Hematopoietic multipotent progenitor cell treated with erythropoietin and hydrocortisone succinate and interleukin-3 and kit ligand, for 6 days (in vitro differentiated cells): ENCODE results near the gene NKX3-2.
A peak's percentile ranks its signal among the peaks of the same experiment; 100 is the strongest.

Experiments used
- DNase-seq: peaks from one replicate; pipeline ENCODE4 v3.0.0-alpha.2; 2015

NKX3-2 gene

GRCh38 chr4:13544606-13545393 lies 492 bp upstream of the NKX3-2 start:
- peak; percentile 77 for DNase-seq

GRCh38 chr4:13543032-13543838 lies 1.1 kb downstream of the NKX3-2 start:
- no peak for DNase-seq

DNA sequence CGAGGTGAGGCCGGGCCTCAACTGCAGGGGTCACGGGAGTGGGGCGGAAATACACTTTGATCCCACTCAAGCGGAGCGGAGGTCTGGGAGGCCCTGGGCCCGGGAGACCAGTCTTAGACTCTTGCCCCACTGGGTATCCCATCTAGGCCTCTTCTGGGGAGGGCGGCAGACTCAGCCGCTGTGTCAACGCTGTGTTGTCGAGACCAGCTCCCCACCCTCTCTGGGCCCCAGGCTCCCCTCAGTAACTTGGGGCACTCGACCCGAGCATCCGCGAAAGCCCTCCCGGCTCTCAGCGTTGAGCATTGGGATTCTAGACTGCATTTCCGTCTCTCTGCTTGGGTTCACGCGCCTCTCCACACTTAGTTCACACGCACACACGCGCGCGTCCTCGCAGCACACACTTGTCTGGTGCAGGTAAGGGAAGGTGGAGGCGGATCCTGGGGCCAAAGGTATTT lies 1.7 kb downstream of the NKX3-2 start:
- no peak for DNase-seq

DNA sequence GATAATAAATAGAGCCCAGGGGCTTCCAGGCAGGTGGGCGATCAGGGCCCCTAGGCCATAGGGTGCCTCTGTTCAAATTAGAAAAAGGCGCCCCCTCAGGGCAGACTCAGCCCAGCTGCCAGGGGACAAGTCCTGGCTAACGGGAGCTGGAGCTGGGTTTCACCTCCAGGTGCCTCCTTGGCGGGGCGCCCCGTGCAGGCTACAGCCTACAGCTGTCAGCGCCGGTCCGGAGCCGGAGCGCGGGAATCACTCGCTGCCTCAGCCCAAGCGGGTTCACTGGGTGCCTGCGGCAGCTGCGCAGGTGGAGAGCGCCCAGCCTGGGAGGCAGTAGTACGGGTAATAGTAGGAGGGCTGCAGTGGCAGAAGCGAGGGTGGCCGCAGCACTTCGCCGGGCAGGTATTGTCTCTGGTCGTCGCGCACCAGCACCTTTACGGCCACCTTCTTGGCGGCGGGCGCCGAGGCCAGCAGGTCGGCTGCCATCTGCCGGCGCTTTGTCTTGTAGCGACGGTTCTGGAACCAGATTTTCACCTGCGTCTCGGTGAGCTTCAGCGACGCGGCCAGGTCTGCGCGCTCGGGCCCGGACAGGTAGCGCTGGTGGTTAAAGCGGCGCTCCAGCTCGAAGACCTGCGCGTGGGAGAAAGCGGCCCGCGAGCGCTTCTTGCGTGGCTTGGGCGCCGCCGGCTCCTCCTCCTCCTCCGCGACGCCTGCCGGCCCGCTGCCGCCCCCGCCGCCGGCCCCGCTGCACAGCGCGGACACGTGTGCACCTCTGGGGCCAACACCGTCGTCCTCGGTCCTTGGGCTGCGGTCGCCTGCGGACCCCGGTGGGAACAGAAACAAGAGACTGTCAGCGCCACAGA lies 2.4 kb downstream of the NKX3-2 start:
- DNase-seq, result peak; percentile 48

- DNase-seq, result no peak
Measured at GRCh38 chr4:13541176-13541604, 3.1 kb downstream of the NKX3-2 start.

DNA sequence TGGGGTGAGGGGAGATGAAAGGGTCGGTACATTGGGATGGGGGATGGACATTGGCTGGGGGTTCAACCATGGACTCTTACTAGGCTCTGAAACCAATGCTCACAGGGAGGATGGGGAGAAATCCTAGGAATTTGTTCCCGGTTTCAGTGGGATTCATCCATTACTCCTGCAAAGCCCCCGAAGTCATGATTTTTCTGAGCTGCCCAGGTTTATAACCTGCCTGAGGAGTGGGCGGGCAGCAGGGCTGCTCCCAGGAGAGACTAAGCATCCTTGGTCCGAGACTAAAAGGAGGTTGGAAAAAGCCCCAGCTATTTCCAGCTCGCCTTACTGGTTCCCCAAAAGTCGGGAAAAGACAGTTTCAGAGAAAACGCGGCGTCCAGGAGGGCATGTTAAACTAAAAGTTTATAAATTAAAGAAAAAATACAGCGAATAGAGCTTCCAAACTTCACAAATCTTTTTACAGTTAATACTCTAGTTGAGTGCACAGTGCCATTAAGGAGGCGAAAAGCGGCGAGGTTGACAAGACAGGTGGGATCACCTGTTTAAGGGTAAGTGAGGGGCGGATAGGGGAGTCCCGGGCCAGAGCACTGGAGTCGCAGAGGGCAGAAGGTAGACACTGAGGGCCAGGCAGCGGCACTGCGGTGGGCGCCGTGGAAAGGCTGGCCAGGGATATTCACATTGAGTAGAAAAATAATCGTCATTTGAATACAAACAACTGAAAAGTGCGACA lies 3.7 kb downstream of the NKX3-2 start:
- no peak for DNase-seq

DNA sequence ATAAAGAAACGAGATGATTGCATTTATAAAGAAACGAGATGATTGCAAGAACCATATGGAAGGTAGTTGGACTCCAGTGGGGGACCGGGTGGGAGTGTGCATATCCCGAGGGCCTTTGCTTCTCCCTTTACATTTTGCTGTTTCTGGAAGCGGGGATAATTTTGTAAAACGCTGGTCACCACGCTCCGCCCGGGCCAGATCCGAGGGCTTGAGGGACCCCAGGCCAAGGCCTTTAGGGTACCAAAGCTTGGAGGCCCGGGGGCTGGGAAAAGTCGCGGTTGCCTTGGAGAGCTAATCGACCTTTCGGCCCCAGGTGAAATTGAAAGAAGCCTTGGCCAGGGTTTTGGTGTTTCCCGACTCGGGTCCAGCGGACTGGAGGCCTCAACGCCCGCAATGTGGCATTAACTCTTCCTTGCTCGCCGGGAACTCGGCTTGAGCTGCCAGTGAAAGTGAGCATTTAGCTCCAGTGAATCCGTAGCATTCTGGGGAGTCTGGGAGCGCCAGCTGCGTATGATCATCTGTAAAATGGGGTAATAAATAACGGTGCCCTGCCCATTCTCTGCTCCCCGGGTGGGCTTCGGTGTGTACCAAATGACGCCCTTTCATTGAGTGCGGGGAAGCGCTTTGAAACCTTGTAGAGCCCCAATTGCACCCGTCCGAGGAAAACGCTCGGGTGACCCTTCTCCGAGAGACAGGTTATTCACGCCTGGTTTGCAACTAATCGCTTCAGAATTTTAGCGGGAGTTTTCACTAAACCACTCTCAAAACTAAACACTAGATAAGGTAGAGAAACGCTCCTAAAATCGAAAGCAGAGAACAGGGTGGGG lies 4.5 kb downstream of the NKX3-2 start:
- DNase-seq, result no peak

DNA sequence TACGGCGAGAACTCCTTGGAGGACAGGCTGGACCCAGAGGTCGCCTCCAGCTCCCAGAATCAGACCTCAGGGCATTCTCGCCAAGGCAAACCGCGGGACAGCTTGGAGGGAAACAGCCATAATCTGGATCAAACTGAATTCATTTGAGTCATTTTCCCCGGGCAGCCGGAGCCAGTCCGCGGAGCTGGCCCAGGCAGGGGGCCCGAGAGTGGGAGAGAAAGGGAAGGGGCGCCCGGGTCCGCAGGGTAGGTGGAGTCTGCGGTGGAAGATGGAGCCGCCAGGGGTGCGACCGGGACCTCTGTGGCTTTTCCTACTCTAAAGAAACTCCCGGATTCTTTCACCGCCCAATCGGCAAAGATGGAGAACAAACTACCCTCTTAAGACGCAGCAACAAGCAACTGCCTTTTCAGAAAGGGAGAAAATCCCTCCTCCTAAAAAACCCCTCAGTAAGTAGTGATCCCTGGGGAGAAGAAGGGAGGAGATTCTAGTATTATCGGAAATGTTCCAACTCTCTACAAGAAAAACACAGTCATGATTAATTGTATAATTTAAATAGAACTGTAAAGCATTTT lies 5.2 kb downstream of the NKX3-2 start:
- DNase-seq, result no peak

DNA sequence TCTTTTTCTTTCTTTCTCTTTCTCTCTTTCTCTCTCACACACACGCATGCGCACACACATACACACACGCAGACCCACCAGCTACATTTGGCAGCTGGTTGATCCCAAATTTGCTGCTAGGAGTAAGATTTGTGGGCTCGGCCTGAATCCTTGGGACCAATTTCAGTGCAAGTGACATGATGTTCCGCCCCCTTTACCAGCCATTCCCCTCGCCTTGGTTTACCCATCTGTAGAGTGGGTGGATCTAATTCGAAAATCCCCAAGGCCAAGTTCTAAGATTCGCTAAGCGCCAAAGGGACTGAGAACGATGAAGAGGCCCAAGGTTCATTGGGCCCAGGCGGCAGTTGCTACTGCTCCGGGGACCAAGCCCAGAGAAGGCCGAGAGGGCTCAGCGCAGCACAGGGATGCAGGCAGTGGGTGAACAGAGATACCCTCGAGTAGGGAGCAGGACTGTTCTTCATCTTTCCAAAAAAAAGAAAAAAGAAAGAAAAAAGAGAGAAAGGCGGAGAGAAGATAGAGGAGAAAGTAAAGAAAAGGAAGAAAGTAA lies 5.8 kb downstream of the NKX3-2 start:
- no peak for DNase-seq

DNA sequence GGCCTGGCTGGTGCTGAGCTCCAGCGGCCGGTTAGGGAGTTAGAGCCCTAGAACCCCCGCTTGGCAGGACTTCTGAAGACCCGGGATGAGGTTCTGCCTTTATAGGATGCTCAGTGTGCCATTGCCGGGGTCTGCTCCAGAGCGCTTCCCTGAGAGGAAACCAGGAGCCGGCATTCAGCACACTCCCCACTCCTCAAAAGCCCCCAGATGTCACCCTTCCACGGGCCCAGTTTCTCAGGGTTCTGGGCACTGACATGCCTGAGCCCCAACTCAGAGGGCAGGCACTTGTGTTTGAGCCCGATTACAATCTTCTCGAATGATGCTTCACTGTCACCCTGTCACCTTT lies 6.5 kb downstream of the NKX3-2 start:
- DNase-seq, result no peak

DNA sequence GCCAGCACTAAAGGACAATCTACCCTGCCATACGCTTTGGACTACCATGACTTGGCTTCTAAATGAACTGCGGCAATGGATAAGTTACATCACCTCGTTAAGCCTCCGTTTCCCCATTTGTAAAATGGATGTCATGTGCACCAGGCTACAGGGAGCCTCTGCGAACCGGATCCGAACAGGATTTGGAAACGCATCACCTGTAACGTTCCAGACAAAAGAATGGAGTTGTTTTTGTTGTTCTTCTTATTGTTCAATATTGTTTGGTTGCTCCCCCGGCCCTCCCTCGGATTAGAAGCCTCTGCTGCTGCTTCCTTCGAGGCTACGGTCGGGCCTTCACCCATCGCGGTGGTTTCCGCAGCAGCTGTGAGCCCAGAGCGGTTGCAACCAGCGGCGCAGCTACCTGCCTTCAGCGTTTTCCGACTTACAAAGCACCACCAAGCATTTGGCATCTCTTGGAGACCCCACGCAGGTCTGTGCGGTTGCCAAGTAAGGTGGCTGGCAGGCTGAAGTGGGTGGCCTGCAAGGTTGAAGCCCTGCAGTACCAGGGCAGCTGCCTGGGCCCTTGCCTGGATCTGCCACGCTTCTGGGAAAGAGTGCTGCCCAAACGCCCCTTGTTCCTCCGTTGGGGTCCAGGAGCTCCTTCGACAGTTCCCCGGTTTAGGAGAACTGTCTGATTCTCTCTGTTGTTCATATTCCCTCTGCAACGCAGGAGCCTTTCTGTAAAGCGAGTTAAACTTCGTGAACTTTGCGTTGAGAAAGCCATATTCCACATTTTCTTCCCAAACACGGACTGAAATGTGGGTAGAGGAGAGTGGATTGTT lies 7.1 kb downstream of the NKX3-2 start:
- no peak for DNase-seq

GRCh38 chr4:13536607-13537006 lies 7.7 kb downstream of the NKX3-2 start:
- no peak for DNase-seq

- no peak for DNase-seq
Measured at GRCh38 chr4:13535708-13536361, 8.5 kb downstream of the NKX3-2 start.

- DNase-seq, result no peak
Measured at GRCh38 chr4:13535118-13535517, 9.2 kb downstream of the NKX3-2 start.

DNA sequence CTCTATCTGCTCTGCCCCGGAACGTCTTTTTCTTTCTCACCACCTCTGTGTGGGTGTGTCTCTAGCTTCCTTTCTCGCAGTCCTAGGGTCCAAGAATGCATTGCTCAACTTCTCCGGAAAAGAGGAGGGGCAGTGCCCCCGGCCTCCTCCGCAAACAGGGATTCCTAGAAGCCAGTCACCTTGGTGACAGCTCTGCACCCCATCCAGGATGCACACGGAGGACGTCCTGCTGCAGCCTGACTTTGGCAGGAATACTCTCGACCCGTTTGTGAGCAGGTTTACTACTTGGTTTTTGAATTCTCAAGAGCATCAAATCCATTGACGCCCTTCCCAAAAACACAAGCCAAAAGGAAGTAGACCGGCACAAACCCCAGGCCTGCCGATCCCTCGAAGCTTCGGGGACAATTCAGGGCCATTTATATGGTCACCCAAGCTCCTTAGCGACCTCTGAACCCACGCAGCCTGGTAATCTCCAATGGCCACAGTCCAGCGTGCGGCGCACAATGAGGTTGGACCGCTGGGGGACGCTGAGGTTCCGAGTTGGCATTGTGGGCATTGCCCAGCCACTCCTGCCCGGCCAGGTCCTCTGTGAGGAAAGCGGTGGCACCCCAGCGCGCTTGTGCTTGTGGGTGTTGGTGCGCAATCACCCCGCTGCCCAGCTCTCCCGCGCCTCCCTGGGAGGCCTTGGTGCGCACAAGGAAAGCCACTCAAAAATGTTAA lies 9.8 kb downstream of the NKX3-2 start:
- DNase-seq, result no peak

- DNase-seq, result no peak
Measured at GRCh38 chr4:13533670-13534343, 10.5 kb downstream of the NKX3-2 start.

DNA sequence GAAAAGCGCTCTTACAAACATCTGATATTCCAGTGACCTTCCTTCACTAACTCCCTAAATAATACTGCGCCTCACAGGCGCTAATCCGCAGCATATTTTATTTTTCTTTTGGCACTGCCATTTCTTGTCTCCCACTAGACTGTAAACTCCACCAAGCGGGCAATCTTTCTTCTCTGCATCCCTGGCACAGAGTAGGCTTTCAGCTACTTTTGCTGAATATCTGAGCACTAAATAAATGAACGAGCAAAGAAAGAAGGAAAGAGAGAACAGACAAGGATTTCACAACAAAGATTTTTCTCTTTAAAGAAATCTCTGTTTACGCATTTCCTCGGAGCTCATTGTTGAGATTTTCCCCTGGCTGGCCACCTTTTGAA lies 12.7 kb downstream of the NKX3-2 start:
- DNase-seq, result no peak
